Measurements from ENCODE around the gene KCNH2.

KCNH2 gene

GRCh38 chr7:150994141-150994837 is 16.2 kb upstream of the KCNH2 start:
- no peak for DNase-seq (ENCODE audit: low read depth)

- DNase-seq (ENCODE audit: low read depth) = no peak
Observed at GRCh38 chr7:150993511-150993910, 15.4 kb upstream of the KCNH2 start.

- no peak for DNase-seq (ENCODE audit: low read depth)
Observed at GRCh38 chr7:150992833-150993302, 14.7 kb upstream of the KCNH2 start.

- no peak for DNase-seq (ENCODE audit: low read depth)
Observed at GRCh38 chr7:150992051-150992640, 14.0 kb upstream of the KCNH2 start.

GRCh38 chr7:150990416-150991186 is 12.5 kb upstream of the KCNH2 start, which contains the start of gene NOS3:
NOS3 (plus strand) TSS chr7:150991017; CDS start chr7:150993804, 2,787 bp downstream.
- no peak for DNase-seq (ENCODE audit: low read depth)

- DNase-seq (ENCODE audit: low read depth) = no peak
Observed at GRCh38 chr7:150989456-150989855, 11.3 kb upstream of the KCNH2 start.

GRCh38 chr7:150988230-150989226 is 10.4 kb upstream of the KCNH2 start:
- DNase-seq (ENCODE audit: low read depth) = no peak

GRCh38 chr7:150986556-150986955 is 8.4 kb upstream of the KCNH2 start:
- no peak for DNase-seq (ENCODE audit: low read depth)

- no peak for DNase-seq (ENCODE audit: low read depth)
Observed at GRCh38 chr7:150986099-150986512, 8.0 kb upstream of the KCNH2 start.

- DNase-seq (ENCODE audit: low read depth) = no peak
Observed at GRCh38 chr7:150983893-150984368, 5.8 kb upstream of the KCNH2 start.

GRCh38 chr7:150982351-150982750 is 4.2 kb upstream of the KCNH2 start:
- DNase-seq (ENCODE audit: low read depth) = no peak

GRCh38 chr7:150981644-150982043 is 3.5 kb upstream of the KCNH2 start:
- DNase-seq (ENCODE audit: low read depth) = no peak

- no peak for DNase-seq (ENCODE audit: low read depth)
Observed at GRCh38 chr7:150980663-150981062, 2.5 kb upstream of the KCNH2 start.

- DNase-seq (ENCODE audit: low read depth) = no peak
Observed at GRCh38 chr7:150979713-150980390, 1.7 kb upstream of the KCNH2 start.

- DNase-seq (ENCODE audit: low read depth) = no peak
Observed at GRCh38 chr7:150977382-150978125, 567 bp downstream of the KCNH2 start.

GRCh38 chr7:150976529-150977381 is 1.4 kb downstream of the KCNH2 start:
- no peak for DNase-seq (ENCODE audit: low read depth)

GRCh38 chr7:150975536-150976319 is 2.4 kb downstream of the KCNH2 start:
- DNase-seq (ENCODE audit: low read depth) = no peak
